NCI-H1436 treated with DMSO at 0.1 percent for 48 hours (cell line): Measurements from ENCODE around the gene TNP2.

ENCODE experiments used
- DNase-seq: peaks from one replicate; lab custom pipeline; 2025; lab: John Stamatoyannopoulos, UW

Gene TNP2

DNA sequence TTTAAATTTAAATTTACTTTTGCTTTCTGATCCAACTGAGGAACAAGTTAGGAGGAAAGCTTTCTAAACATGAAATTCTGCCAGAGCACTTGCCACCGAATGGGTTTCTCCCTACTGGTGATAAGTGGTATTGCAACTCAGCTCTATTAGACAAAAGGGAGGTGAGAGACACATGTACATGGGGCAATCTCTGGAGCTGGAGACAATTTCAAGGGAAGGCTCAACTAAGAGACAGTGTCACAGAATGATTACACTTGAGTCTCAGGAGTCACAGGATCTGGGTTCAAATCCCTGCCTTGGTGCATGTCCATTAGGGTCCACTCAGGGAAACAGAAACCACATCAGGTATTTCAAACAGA, 50.5 kb downstream of the TNP2 start:
- DNase-seq = no peak
